WTC11 (cell line): Measurements from ENCODE around the gene SNX17. TPM values are rescaled to one million over a fixed set of nuclear protein-coding genes. Genes with fewer than 3 reads are reported as not detected.

Experiments used
- ATAC-seq: fragments of 200-7000 bp; cut with Tn5 transposase; 2 replicates; pipeline ENCODE4 v1.10.0; 2021; ENCODE audit warnings: mild to moderate bottlenecking, moderate library complexity
- CTCF ChIA-PET: fragments of 300-600 bp; sonication (Branson Sonifier 250); formaldehyde crosslinking; loops from one replicate; lab custom pipeline; 2021; ENCODE audit warnings: antibody characterized with exemption; lab: Charles Lee
- POLR2A ChIA-PET: fragments of 350-600 bp; sonication (Branson Sonifier 250); formaldehyde crosslinking; loops from one replicate; lab custom pipeline; 2021; ENCODE audit warnings: antibody characterized with exemption; lab: Charles Lee
- DNase-seq: peaks from one replicate; pipeline ENCODE4 v3.0.0; 2021; ENCODE audit warnings: low spot score
- H3K27ac Mint-ChIP-seq: 2 replicates; pipeline ENCODE4 v1.8.0; 2021; ENCODE audit warnings: mixed read lengths
- H3K27me3 Mint-ChIP-seq: 2 replicates; pipeline ENCODE4 v1.8.0; 2021; ENCODE audit warnings: low read depth, mild to moderate bottlenecking, moderate library complexity, mixed read lengths
- H3K36me3 Mint-ChIP-seq: 2 replicates; pipeline ENCODE4 v1.8.0; 2021; ENCODE audit warnings: mixed read lengths
- H3K4me1 Mint-ChIP-seq: 2 replicates; pipeline ENCODE4 v1.8.0; 2022; ENCODE audit warnings: mixed read lengths
- H3K4me3 Mint-ChIP-seq: 2 replicates; pipeline ENCODE4 v1.8.0; 2021; ENCODE audit warnings: mild to moderate bottlenecking, moderate library complexity, mixed read lengths
- H3K9me3 Mint-ChIP-seq: 2 replicates; pipeline ENCODE4 v1.8.0; 2021; ENCODE audit warnings: mixed read lengths
- ATF1 ChIP-seq: sonication (generic); formaldehyde crosslinking; IDR thresholded peaks from 2 replicates; pipeline ENCODE4 v1.8.1; 2023; ENCODE audit warnings: mild to moderate bottlenecking, moderate library complexity, missing genetic modification reagents
- ELF4 ChIP-seq: sonication (generic); formaldehyde crosslinking; IDR thresholded peaks from 2 replicates; pipeline ENCODE4 v1.8.1; 2022; ENCODE audit warnings: low read depth, mild to moderate bottlenecking, moderate library complexity, missing genetic modification reagents
- ESRRA ChIP-seq: sonication (generic); formaldehyde crosslinking; IDR thresholded peaks from 2 replicates; pipeline ENCODE4 v1.8.1; 2022; ENCODE audit warnings: mild to moderate bottlenecking, missing genetic modification reagents, borderline replicate concordance
- SMAD4 ChIP-seq: sonication (generic); formaldehyde crosslinking; IDR thresholded peaks from 2 replicates; pipeline ENCODE4 v1.8.0; 2022; ENCODE audit warnings: mild to moderate bottlenecking, missing genetic modification reagents
- TCF7 ChIP-seq: sonication (generic); formaldehyde crosslinking; IDR thresholded peaks from 2 replicates; pipeline ENCODE4 v1.8.0; 2022; ENCODE audit warnings: mild to moderate bottlenecking, low read depth, missing genetic modification reagents, moderate library complexity
- TEAD1 ChIP-seq: sonication (generic); formaldehyde crosslinking; IDR thresholded peaks from 2 replicates; pipeline ENCODE4 v1.8.0; 2022; ENCODE audit warnings: mild to moderate bottlenecking, missing genetic modification reagents
- total RNA-seq: library from RNA; stranded (reverse); gene quantifications from 3 replicates; pipeline ENCODE4 v1.2.3, GENCODE V29; 2021
- TF ChIP-seq, protein P1 (sequence below): sonication (generic); formaldehyde crosslinking; IDR thresholded peaks from 2 replicates; pipeline ENCODE4 v1.8.1; 2023; ENCODE audit warnings: mild to moderate bottlenecking, missing genetic modification reagents
- TF ChIP-seq, protein P2 (sequence below): sonication (generic); formaldehyde crosslinking; IDR thresholded peaks from 2 replicates; pipeline ENCODE4 v1.8.1; 2022; ENCODE audit warnings: low read depth, mild to moderate bottlenecking, moderate library complexity, missing genetic modification reagents, borderline replicate concordance
- TF ChIP-seq, protein P3 (sequence below): sonication (generic); formaldehyde crosslinking; IDR thresholded peaks from 2 replicates; pipeline ENCODE4 v1.8.1; 2022; ENCODE audit warnings: mild to moderate bottlenecking, missing genetic modification reagents, moderate library complexity, borderline replicate concordance
- TF ChIP-seq, protein P4 (sequence below): sonication (generic); formaldehyde crosslinking; IDR thresholded peaks from 2 replicates; pipeline ENCODE4 v1.8.0; 2023; ENCODE audit warnings: missing genetic modification reagents, mild to moderate bottlenecking, borderline replicate concordance
- TF ChIP-seq, protein P5 (sequence below): fragments of 250-450 bp; sonication (Bioruptor Pico); IDR thresholded peaks from 2 replicates; pipeline ENCODE4 v1.9.0; 2021; ENCODE audit warnings: moderate library complexity, mild to moderate bottlenecking, inconsistent platforms, borderline replicate concordance
- TF ChIP-seq, protein P6 (sequence below): fragments of 250-450 bp; sonication (Bioruptor Pico); IDR thresholded peaks from 2 replicates; pipeline ENCODE4 v1.9.0; 2021; ENCODE audit warnings: mild to moderate bottlenecking

Gene SNX17
- total RNA-seq, 1 experiment from 2014 or later: 74.7 TPM

DNA sequence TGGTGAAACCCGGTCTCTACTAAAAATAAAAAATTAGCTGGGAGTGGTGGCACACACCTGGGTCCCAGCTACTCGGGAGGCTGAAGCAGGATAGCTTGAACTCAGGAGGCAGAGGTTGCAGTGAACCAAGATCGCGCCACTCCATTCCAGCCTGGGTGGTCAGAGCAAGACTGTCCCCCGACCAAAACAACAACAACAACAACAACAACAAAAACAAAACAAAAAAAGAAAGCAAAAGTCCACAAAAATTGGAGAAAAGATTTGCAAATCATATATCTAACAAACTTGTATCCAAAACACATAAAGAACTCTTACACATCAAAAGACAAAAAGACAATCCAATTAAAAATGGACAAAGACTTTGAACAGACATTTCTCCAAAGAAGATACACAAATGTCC, 28.5 kb downstream of the SNX17 start (continued):
- no peak for TF ChIP-seq ESRRA (CRISPR knock-in tag)
- TF ChIP-seq, protein P1, sequence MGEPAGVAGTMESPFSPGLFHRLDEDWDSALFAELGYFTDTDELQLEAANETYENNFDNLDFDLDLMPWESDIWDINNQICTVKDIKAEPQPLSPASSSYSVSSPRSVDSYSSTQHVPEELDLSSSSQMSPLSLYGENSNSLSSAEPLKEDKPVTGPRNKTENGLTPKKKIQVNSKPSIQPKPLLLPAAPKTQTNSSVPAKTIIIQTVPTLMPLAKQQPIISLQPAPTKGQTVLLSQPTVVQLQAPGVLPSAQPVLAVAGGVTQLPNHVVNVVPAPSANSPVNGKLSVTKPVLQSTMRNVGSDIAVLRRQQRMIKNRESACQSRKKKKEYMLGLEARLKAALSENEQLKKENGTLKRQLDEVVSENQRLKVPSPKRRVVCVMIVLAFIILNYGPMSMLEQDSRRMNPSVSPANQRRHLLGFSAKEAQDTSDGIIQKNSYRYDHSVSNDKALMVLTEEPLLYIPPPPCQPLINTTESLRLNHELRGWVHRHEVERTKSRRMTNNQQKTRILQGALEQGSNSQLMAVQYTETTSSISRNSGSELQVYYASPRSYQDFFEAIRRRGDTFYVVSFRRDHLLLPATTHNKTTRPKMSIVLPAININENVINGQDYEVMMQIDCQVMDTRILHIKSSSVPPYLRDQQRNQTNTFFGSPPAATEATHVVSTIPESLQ (CRISPR knock-in tag): no peak
- TF ChIP-seq, protein P2, sequence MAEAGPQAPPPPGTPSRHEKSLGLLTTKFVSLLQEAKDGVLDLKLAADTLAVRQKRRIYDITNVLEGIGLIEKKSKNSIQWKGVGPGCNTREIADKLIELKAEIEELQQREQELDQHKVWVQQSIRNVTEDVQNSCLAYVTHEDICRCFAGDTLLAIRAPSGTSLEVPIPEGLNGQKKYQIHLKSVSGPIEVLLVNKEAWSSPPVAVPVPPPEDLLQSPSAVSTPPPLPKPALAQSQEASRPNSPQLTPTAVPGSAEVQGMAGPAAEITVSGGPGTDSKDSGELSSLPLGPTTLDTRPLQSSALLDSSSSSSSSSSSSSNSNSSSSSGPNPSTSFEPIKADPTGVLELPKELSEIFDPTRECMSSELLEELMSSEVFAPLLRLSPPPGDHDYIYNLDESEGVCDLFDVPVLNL (CRISPR knock-in tag): no peak

DNA sequence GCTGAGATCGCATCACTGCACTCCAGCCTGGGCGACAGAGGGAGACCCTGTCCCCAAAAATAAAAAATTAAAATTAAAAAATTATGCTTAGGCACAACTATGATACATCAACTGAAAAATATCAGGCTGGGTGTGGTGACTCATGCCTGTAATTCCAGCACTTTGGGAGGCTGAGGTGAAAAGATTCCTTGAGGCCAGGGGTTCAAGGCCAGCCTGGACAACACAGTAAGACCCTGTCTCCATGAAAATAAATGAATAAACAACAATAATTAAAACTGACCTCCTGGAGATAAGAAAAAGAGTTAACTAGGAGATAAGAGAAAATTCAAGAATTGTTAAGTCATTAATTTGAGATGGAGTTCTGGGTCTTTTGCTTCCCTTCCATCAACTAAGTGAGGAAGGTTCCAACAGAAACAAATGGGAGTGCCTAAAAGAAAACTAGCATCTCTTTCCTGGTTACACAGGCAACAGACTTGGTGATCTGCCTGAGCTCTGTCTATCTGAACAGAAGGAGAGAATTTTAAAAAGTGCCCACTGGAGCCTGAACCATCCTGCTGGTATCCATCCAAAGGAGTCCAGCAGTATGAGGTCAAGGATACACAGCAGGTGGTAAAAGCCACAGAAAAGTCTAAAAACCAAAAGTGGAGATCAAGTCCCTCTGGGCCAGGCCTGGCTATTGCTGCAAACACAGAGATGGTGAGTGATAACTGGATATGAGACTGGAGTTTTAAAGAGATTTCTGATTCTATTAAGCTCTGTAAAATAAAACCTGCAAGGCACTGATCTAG, 30.1 kb downstream of the SNX17 start:
- H3K27me3 Mint-ChIP-seq: no peaks in the 10 kb centered on the region
- H3K27ac Mint-ChIP-seq: peak overlapping the region; percentile 39
- ATAC-seq (no peak), DNase-seq (no peak)
- peaks cover 3% of the 10 kb centered on the region for H3K4me1 Mint-ChIP-seq
- no peaks in the 10 kb centered on the region for H3K9me3 Mint-ChIP-seq
- H3K4me3 Mint-ChIP-seq: no peak overlapping the region
- POLR2A ChIA-PET: no interaction called here
- TF ChIP-seq TCF7: no peak
- TF ChIP-seq, protein P3, sequence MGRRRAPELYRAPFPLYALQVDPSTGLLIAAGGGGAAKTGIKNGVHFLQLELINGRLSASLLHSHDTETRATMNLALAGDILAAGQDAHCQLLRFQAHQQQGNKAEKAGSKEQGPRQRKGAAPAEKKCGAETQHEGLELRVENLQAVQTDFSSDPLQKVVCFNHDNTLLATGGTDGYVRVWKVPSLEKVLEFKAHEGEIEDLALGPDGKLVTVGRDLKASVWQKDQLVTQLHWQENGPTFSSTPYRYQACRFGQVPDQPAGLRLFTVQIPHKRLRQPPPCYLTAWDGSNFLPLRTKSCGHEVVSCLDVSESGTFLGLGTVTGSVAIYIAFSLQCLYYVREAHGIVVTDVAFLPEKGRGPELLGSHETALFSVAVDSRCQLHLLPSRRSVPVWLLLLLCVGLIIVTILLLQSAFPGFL (CRISPR knock-in tag): no peak
- no peak for TF ChIP-seq ELF4
- no peak for TF ChIP-seq SMAD4 (CRISPR knock-in tag)
- TF ChIP-seq, protein P4, sequence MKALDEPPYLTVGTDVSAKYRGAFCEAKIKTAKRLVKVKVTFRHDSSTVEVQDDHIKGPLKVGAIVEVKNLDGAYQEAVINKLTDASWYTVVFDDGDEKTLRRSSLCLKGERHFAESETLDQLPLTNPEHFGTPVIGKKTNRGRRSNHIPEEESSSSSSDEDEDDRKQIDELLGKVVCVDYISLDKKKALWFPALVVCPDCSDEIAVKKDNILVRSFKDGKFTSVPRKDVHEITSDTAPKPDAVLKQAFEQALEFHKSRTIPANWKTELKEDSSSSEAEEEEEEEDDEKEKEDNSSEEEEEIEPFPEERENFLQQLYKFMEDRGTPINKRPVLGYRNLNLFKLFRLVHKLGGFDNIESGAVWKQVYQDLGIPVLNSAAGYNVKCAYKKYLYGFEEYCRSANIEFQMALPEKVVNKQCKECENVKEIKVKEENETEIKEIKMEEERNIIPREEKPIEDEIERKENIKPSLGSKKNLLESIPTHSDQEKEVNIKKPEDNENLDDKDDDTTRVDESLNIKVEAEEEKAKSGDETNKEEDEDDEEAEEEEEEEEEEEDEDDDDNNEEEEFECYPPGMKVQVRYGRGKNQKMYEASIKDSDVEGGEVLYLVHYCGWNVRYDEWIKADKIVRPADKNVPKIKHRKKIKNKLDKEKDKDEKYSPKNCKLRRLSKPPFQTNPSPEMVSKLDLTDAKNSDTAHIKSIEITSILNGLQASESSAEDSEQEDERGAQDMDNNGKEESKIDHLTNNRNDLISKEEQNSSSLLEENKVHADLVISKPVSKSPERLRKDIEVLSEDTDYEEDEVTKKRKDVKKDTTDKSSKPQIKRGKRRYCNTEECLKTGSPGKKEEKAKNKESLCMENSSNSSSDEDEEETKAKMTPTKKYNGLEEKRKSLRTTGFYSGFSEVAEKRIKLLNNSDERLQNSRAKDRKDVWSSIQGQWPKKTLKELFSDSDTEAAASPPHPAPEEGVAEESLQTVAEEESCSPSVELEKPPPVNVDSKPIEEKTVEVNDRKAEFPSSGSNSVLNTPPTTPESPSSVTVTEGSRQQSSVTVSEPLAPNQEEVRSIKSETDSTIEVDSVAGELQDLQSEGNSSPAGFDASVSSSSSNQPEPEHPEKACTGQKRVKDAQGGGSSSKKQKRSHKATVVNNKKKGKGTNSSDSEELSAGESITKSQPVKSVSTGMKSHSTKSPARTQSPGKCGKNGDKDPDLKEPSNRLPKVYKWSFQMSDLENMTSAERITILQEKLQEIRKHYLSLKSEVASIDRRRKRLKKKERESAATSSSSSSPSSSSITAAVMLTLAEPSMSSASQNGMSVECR (CRISPR knock-in tag): no peak
- no peak for TF ChIP-seq TEAD1 (CRISPR knock-in tag)
- TF ChIP-seq, protein P5, sequence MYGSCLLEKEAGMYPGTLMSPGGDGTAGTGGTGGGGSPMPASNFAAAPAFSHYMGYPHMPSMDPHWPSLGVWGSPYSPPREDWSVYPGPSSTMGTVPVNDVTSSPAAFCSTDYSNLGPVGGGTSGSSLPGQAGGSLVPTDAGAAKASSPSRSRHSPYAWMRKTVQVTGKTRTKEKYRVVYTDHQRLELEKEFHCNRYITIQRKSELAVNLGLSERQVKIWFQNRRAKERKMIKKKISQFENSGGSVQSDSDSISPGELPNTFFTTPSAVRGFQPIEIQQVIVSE: no peak
- TF ChIP-seq ATF1 (CRISPR knock-in tag): no peak
- TF ChIP-seq, protein P2 (CRISPR knock-in tag): no peak
- TF ChIP-seq, protein P6, sequence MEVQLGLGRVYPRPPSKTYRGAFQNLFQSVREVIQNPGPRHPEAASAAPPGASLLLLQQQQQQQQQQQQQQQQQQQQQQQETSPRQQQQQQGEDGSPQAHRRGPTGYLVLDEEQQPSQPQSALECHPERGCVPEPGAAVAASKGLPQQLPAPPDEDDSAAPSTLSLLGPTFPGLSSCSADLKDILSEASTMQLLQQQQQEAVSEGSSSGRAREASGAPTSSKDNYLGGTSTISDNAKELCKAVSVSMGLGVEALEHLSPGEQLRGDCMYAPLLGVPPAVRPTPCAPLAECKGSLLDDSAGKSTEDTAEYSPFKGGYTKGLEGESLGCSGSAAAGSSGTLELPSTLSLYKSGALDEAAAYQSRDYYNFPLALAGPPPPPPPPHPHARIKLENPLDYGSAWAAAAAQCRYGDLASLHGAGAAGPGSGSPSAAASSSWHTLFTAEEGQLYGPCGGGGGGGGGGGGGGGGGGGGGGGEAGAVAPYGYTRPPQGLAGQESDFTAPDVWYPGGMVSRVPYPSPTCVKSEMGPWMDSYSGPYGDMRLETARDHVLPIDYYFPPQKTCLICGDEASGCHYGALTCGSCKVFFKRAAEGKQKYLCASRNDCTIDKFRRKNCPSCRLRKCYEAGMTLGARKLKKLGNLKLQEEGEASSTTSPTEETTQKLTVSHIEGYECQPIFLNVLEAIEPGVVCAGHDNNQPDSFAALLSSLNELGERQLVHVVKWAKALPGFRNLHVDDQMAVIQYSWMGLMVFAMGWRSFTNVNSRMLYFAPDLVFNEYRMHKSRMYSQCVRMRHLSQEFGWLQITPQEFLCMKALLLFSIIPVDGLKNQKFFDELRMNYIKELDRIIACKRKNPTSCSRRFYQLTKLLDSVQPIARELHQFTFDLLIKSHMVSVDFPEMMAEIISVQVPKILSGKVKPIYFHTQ (CRISPR knock-in tag): no peak
- CTCF ChIA-PET: no interaction called here
- H3K36me3 Mint-ChIP-seq: peaks cover 7% of the 10 kb centered on the region
